Ishikawa (cell line): Measurements from ENCODE around the gene OSCAR.

Experiments
- CEBPB ChIP-seq: IDR thresholded peaks from 2 replicates; pipeline ENCODE4 v1.6.1; 2012
- CREB1 ChIP-seq: IDR thresholded peaks from 2 replicates; pipeline ENCODE4 v1.6.1; 2012; ENCODE audit warnings: low read depth
- EGR1 ChIP-seq: IDR thresholded peaks from 2 replicates; pipeline ENCODE4 v1.6.1; 2012
- EP300 ChIP-seq: IDR thresholded peaks from 2 replicates; pipeline ENCODE4 v1.6.1; 2012; ENCODE audit warnings: borderline replicate concordance
- FOXM1 ChIP-seq: IDR thresholded peaks from 2 replicates; pipeline ENCODE4 v1.6.1; 2012; ENCODE audit warnings: low read depth, borderline replicate concordance
- NFIC ChIP-seq: IDR thresholded peaks from 2 replicates; pipeline ENCODE4 v1.6.1; 2012
- RAD21 ChIP-seq: IDR thresholded peaks from 2 replicates; pipeline ENCODE4 v1.6.1; 2012; ENCODE audit warnings: low read depth
- TAF1 ChIP-seq: IDR thresholded peaks from 2 replicates; pipeline ENCODE4 v1.6.1; 2012; ENCODE audit warnings: low read depth, mild to moderate bottlenecking
- TCF12 ChIP-seq: IDR thresholded peaks from 2 replicates; pipeline ENCODE4 v1.6.1; 2012; ENCODE audit warnings: low read depth
- TEAD4 ChIP-seq: IDR thresholded peaks from 2 replicates; pipeline ENCODE4 v1.6.1; 2012
- YY1 ChIP-seq: IDR thresholded peaks from 2 replicates; pipeline ENCODE4 v1.6.1; 2012; ENCODE audit warnings: low read depth
- ZBTB7A ChIP-seq: IDR thresholded peaks from 2 replicates; pipeline ENCODE4 v1.6.1; 2012; ENCODE audit warnings: low read depth
- TF ChIP-seq, protein P1 (sequence below): IDR thresholded peaks from 2 replicates; pipeline ENCODE4 v1.6.1; 2012
- TF ChIP-seq, protein P2 (sequence below): IDR thresholded peaks from 2 replicates; pipeline ENCODE4 v1.6.1; 2012
- TF ChIP-seq, protein P3 (sequence below): IDR thresholded peaks from 2 replicates; pipeline ENCODE4 v1.6.1; 2012; ENCODE audit warnings: low read depth, mild to moderate bottlenecking

The OSCAR gene

DNA sequence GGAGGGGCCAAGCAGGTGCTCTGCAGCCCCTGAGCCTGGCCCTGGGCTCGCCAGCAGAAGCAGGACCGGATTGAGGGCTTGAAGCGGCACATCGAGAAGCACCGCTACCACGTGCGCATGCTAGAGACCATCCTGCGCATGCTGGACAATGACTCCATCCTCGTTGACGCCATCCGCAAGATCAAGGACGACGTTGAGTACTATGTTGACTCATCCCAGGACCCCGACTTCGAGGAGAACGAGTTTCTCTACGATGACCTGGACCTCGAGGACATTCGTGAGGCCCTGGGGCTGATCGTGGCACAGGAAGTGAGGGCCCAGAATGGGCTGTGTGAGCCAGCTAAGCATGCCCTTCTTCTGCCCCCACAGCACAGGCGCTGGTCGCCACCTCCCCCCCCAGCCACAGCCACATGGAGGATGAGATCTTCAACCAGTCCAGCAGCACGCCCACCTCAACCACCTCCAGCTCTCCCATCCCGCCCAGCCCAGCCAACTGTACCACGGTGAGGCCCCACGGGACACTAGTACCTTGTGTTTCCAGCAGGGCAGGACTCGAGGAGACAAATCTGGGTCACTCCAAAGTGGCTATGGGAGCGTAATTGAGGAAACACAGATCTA is 45.0 kb upstream of the OSCAR start:
- TF ChIP-seq, protein P1, sequence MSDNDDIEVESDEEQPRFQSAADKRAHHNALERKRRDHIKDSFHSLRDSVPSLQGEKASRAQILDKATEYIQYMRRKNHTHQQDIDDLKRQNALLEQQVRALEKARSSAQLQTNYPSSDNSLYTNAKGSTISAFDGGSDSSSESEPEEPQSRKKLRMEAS, result no peak
- TF ChIP-seq EP300, result no peak
- TF ChIP-seq, protein P2, sequence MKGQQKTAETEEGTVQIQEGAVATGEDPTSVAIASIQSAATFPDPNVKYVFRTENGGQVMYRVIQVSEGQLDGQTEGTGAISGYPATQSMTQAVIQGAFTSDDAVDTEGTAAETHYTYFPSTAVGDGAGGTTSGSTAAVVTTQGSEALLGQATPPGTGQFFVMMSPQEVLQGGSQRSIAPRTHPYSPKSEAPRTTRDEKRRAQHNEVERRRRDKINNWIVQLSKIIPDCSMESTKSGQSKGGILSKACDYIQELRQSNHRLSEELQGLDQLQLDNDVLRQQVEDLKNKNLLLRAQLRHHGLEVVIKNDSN, result no peak
- no peak for TF ChIP-seq TCF12
- no peak for TF ChIP-seq EGR1
- no peak for TF ChIP-seq NFIC
- no peak for TF ChIP-seq RAD21
- TF ChIP-seq CEBPB, result no peak
- TF ChIP-seq, protein P3, sequence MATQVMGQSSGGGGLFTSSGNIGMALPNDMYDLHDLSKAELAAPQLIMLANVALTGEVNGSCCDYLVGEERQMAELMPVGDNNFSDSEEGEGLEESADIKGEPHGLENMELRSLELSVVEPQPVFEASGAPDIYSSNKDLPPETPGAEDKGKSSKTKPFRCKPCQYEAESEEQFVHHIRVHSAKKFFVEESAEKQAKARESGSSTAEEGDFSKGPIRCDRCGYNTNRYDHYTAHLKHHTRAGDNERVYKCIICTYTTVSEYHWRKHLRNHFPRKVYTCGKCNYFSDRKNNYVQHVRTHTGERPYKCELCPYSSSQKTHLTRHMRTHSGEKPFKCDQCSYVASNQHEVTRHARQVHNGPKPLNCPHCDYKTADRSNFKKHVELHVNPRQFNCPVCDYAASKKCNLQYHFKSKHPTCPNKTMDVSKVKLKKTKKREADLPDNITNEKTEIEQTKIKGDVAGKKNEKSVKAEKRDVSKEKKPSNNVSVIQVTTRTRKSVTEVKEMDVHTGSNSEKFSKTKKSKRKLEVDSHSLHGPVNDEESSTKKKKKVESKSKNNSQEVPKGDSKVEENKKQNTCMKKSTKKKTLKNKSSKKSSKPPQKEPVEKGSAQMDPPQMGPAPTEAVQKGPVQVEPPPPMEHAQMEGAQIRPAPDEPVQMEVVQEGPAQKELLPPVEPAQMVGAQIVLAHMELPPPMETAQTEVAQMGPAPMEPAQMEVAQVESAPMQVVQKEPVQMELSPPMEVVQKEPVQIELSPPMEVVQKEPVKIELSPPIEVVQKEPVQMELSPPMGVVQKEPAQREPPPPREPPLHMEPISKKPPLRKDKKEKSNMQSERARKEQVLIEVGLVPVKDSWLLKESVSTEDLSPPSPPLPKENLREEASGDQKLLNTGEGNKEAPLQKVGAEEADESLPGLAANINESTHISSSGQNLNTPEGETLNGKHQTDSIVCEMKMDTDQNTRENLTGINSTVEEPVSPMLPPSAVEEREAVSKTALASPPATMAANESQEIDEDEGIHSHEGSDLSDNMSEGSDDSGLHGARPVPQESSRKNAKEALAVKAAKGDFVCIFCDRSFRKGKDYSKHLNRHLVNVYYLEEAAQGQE, result no peak
- TF ChIP-seq CREB1, result no peak
- no peak for TF ChIP-seq FOXM1
- no peak for TF ChIP-seq YY1
- no peak for TF ChIP-seq ZBTB7A

DNA sequence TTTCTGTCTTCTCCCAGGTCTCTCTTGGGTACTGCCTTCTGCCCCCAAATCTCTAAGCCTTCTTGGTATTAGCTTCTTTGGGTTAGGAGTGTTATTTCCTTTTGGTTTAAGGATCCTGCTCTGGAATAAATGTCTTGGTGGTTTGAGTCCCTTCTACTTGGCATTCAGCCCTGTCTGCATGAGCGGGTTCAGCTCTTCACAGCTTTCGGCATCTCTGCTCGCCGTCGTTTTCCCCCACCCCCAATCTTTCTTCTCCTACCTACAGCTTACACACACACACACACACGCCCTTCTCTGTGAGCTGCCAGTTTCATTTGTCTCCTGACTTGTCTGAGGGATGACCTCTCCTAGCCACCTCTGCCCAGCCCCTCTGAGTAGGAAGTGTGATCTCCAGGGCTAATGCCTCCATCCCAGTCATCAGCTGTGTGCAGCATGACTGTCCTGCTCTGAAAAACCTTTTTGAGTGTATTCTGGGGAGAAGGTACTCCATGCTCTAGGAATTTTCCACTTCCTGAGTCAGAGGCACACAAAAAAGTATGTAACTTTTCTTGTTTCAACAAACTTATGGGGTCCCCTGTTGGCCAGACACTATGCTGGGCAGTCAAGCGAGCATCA is 41.7 kb upstream of the OSCAR start:
- TF ChIP-seq, protein P2, result no peak
- TF ChIP-seq CREB1 (no peak), EGR1 (no peak), EP300 (no peak), ZBTB7A (no peak), NFIC (no peak), TAF1 (no peak), CEBPB (no peak), YY1 (no peak), TEAD4 (no peak), FOXM1 (no peak), RAD21 (no peak), TCF12 (no peak)
- TF ChIP-seq, protein P3, result no peak
- TF ChIP-seq, protein P1, result no peak

DNA sequence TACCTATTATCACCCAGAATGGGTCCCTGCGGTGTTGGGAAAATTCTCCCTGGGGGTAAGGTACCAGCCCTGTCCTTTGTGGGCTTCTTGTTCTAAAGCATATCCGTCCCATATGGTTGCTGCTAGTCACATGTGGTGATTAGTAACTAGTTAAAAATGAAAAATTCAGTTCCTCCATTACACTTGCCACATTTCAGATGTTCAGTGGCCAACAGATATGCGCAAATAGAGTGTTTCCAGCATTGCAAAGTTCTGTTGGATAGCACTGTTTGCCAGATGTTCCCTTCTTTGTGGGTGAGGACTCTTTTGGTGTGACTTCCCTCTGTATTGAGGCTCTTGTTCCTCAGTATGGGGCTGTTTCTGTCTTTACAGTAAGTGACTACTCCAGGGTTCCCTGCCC is 40.8 kb upstream of the OSCAR start:
- TF ChIP-seq, protein P1, result no peak
- TF ChIP-seq NFIC (no peak), FOXM1 (no peak), CEBPB (no peak), YY1 (no peak), EGR1 (no peak), TEAD4 (no peak)

DNA sequence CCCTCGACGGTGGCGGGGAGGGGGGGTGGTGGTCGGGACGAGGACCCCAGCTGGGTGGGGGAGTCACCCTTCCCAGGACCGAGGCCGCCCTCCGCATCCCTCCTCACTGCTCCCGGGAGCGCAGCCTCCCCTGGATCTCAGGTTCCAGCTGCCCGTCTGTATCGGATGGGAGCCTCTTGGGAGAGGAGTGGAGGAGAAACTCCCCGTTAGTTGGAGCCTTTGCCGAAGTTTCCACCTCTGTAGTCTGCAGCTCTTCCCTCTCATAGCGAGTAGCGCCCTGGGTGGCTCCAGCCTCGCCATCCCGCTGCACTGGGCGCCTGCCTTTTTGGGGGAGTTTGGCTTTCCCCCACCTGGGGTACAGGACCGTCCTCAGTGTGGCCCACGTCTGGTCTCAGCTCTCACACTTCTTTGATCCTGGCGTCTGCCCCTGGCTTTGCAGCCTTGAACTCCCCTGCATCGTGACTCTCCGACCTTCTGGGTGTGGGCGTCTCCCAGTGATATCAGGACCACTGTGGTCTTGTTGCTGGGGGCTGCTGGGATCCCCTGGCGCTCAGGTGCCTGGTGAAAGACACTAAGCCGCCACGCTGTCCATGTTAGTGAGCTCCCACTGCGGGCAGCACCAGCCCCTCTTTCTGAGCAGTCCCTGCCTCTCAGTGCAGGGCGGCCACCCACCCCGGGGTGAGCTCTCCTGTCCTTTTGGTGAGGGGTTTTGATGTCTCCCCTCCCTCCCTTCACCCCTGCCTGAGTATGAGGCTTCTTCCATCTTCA is 38.1 kb upstream of the OSCAR start:
- no peak for TF ChIP-seq NFIC
- no peak for TF ChIP-seq EGR1
- TF ChIP-seq CREB1, result no peak
- no peak for TF ChIP-seq TCF12
- no peak for TF ChIP-seq FOXM1
- TF ChIP-seq, protein P1, result no peak
- TF ChIP-seq TAF1, result no peak
- TF ChIP-seq, protein P3, result no peak
- TF ChIP-seq RAD21, result no peak
- TF ChIP-seq, protein P2, result no peak
- TF ChIP-seq CEBPB, result no peak
- no peak for TF ChIP-seq TEAD4
- TF ChIP-seq EP300, result no peak
- no peak for TF ChIP-seq YY1
- no peak for TF ChIP-seq ZBTB7A
